ENCODE measurements around the gene FUT7.

Gene FUT7

GRCh38 chr9:136980669-136981478 lies 51.0 kb downstream of the FUT7 start:
- DNase-seq: no peak

All from NCI-H2029 (cell line).